ENCODE results near the gene MGMT. TPM values are rescaled to one million over a fixed set of nuclear protein-coding genes. Genes with fewer than 3 reads are reported as not detected.
A peak's percentile ranks its signal among the peaks of the same experiment; 100 is the strongest.

The MGMT gene
- total and polyA plus RNA-seq, 2 experiments from 2014 or later, result 19.3 to 21.9 TPM

DNA sequence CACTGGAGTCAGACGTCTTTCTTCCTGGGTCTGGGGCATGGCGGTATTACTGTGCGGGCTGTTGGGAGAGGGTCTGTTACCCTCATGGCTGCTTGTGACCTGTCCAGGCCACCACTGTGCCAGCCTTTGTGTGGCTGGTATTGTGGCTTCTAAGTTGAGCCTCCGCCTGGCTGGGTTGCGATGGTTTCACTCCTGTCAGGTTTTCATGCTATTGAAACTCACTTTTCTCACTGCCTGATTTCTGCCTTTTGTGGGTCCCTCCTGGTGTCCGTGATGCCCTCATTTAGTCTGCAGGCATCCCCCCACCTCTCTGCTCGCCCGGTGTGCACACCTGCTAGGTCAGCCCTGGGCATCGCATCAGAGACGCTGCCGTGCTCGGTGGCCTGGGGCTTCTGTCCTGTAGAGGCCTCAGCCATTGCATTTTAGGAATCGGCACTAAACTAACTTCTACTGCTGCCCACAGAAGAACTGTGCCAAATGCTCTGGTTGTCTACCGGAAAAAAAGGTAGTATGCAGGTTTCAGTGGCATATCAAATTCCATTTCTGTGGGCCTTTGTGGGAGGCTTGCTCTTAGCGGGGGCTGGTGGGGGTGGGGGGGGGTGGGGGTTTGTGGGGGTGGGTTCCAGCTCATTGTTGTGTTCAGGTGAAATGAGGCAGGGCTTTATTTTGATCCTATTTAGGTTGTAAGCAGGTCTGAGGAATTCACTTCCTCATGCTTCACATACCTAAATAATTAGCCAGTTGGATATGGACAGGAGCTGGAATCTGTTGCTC lies 64.3 kb downstream of the MGMT start:
- TF ChIP-seq, protein P1, sequence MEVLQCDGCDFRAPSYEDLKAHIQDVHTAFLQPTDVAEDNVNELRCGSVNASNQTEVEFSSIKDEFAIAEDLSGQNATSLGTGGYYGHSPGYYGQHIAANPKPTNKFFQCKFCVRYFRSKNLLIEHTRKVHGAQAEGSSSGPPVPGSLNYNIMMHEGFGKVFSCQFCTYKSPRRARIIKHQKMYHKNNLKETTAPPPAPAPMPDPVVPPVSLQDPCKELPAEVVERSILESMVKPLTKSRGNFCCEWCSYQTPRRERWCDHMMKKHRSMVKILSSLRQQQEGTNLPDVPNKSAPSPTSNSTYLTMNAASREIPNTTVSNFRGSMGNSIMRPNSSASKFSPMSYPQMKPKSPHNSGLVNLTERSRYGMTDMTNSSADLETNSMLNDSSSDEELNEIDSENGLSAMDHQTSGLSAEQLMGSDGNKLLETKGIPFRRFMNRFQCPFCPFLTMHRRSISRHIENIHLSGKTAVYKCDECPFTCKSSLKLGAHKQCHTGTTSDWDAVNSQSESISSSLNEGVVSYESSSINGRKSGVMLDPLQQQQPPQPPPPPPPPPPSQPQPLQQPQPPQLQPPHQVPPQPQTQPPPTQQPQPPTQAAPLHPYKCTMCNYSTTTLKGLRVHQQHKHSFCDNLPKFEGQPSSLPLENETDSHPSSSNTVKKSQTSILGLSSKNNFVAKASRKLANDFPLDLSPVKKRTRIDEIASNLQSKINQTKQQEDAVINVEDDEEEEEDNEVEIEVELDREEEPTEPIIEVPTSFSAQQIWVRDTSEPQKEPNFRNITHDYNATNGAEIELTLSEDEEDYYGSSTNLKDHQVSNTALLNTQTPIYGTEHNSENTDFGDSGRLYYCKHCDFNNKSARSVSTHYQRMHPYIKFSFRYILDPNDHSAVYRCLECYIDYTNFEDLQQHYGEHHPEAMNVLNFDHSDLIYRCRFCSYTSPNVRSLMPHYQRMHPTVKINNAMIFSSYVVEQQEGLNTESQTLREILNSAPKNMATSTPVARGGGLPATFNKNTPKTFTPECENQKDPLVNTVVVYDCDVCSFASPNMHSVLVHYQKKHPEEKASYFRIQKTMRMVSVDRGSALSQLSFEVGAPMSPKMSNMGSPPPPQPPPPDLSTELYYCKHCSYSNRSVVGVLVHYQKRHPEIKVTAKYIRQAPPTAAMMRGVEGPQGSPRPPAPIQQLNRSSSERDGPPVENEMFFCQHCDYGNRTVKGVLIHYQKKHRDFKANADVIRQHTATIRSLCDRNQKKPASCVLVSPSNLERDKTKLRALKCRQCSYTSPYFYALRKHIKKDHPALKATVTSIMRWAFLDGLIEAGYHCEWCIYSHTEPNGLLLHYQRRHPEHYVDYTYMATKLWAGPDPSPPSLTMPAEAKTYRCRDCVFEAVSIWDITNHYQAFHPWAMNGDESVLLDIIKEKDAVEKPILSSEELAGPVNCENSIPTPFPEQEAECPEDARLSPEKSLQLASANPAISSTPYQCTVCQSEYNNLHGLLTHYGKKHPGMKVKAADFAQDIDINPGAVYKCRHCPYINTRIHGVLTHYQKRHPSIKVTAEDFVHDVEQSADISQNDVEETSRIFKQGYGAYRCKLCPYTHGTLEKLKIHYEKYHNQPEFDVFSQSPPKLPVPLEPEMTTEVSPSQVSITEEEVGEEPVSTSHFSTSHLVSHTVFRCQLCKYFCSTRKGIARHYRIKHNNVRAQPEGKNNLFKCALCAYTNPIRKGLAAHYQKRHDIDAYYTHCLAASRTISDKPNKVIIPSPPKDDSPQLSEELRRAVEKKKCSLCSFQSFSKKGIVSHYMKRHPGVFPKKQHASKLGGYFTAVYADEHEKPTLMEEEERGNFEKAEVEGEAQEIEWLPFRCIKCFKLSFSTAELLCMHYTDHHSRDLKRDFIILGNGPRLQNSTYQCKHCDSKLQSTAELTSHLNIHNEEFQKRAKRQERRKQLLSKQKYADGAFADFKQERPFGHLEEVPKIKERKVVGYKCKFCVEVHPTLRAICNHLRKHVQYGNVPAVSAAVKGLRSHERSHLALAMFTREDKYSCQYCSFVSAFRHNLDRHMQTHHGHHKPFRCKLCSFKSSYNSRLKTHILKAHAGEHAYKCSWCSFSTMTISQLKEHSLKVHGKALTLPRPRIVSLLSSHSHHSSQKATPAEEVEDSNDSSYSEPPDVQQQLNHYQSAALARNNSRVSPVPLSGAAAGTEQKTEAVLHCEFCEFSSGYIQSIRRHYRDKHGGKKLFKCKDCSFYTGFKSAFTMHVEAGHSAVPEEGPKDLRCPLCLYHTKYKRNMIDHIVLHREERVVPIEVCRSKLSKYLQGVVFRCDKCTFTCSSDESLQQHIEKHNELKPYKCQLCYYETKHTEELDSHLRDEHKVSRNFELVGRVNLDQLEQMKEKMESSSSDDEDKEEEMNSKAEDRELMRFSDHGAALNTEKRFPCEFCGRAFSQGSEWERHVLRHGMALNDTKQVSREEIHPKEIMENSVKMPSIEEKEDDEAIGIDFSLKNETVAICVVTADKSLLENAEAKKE (CRISPR knock-in tag; IDR thresholded peaks at IDR 0.05), result no peak
- no peak for TF ChIP-seq NANOG (IDR thresholded peaks at IDR 0.05; ENCODE audit: borderline replicate concordance)
- TF ChIP-seq CREB1 (CRISPR knock-in tag; IDR thresholded peaks at IDR 0.05; ENCODE audit: low read depth), result no peak
- TF ChIP-seq, protein P2, sequence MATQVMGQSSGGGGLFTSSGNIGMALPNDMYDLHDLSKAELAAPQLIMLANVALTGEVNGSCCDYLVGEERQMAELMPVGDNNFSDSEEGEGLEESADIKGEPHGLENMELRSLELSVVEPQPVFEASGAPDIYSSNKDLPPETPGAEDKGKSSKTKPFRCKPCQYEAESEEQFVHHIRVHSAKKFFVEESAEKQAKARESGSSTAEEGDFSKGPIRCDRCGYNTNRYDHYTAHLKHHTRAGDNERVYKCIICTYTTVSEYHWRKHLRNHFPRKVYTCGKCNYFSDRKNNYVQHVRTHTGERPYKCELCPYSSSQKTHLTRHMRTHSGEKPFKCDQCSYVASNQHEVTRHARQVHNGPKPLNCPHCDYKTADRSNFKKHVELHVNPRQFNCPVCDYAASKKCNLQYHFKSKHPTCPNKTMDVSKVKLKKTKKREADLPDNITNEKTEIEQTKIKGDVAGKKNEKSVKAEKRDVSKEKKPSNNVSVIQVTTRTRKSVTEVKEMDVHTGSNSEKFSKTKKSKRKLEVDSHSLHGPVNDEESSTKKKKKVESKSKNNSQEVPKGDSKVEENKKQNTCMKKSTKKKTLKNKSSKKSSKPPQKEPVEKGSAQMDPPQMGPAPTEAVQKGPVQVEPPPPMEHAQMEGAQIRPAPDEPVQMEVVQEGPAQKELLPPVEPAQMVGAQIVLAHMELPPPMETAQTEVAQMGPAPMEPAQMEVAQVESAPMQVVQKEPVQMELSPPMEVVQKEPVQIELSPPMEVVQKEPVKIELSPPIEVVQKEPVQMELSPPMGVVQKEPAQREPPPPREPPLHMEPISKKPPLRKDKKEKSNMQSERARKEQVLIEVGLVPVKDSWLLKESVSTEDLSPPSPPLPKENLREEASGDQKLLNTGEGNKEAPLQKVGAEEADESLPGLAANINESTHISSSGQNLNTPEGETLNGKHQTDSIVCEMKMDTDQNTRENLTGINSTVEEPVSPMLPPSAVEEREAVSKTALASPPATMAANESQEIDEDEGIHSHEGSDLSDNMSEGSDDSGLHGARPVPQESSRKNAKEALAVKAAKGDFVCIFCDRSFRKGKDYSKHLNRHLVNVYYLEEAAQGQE (IDR thresholded peaks at IDR 0.05; ENCODE audit: unreplicated experiment), result no peak
- no peak for TF ChIP-seq ZNF114 (CRISPR knock-in tag; IDR thresholded peaks at IDR 0.05)
- TF ChIP-seq ZNF331 (CRISPR knock-in tag; IDR thresholded peaks at IDR 0.05; ENCODE audit: low read depth), result no peak
- TF ChIP-seq POLR2AphosphoS5 (IDR thresholded peaks at IDR 0.05; ENCODE audit: low read depth), result no peak
- TF ChIP-seq, protein P3, sequence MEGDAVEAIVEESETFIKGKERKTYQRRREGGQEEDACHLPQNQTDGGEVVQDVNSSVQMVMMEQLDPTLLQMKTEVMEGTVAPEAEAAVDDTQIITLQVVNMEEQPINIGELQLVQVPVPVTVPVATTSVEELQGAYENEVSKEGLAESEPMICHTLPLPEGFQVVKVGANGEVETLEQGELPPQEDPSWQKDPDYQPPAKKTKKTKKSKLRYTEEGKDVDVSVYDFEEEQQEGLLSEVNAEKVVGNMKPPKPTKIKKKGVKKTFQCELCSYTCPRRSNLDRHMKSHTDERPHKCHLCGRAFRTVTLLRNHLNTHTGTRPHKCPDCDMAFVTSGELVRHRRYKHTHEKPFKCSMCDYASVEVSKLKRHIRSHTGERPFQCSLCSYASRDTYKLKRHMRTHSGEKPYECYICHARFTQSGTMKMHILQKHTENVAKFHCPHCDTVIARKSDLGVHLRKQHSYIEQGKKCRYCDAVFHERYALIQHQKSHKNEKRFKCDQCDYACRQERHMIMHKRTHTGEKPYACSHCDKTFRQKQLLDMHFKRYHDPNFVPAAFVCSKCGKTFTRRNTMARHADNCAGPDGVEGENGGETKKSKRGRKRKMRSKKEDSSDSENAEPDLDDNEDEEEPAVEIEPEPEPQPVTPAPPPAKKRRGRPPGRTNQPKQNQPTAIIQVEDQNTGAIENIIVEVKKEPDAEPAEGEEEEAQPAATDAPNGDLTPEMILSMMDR (conservative IDR thresholded peaks at IDR 0.05; ENCODE audit: low read depth in 2 of 2), result no peak
- TF ChIP-seq EZH2phosphoT487 (IDR thresholded peaks at IDR 0.05; ENCODE audit: unreplicated experiment), result no peak
- TF ChIP-seq, protein P4, sequence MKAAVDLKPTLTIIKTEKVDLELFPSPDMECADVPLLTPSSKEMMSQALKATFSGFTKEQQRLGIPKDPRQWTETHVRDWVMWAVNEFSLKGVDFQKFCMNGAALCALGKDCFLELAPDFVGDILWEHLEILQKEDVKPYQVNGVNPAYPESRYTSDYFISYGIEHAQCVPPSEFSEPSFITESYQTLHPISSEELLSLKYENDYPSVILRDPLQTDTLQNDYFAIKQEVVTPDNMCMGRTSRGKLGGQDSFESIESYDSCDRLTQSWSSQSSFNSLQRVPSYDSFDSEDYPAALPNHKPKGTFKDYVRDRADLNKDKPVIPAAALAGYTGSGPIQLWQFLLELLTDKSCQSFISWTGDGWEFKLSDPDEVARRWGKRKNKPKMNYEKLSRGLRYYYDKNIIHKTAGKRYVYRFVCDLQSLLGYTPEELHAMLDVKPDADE (IDR thresholded peaks at IDR 0.05), result no peak
- TF ChIP-seq STAT1 (IDR thresholded peaks at IDR 0.05; ENCODE audit: unreplicated experiment), result no peak
- no peak for TF ChIP-seq JUNB (IDR thresholded peaks at IDR 0.05; ENCODE audit: unreplicated experiment)
- no peak for TF ChIP-seq EZH2 (IDR thresholded peaks at IDR 0.05; ENCODE audit: low read depth, unreplicated experiment)
- no peaks in the 10 kb centered on the region for H3F3A ChIP-seq (replicated peaks; ENCODE audit: low read depth)
- H3K79me2 ChIP-seq (replicated peaks; ENCODE audit: insufficient read depth), result no peaks in the 10 kb centered on the region
- H2AFZ ChIP-seq, result no peak overlapping the region
- Mint-ChIP-seq H3K27ac (peak overlapping the region; percentile 85; the same call in 1 of the 2 replicates), H3K36me3 (ENCODE audit: low read depth) (peaks cover 6% of the 10 kb centered on the region; the same call in 2 of the 3 replicates), H3K9me3 (no peaks in the 10 kb centered on the region), H3K27me3 (ENCODE audit: insufficient read depth, low read depth, poor library complexity) (peaks cover 2% of the 10 kb centered on the region), H3K4me3 (no peak overlapping the region), H3K4me1 (peaks cover 22% of the 10 kb centered on the region)
- H3K27ac ChIP-seq (ENCODE audit: low read depth), result peak overlapping the region; percentile 88
- H3K4me2 ChIP-seq, result peak overlapping the region; percentile 55; the same call in 1 of the 2 replicates
- H3K27me3 ChIP-seq (ENCODE audit: insufficient read depth), result no peaks in the 10 kb centered on the region
- no peaks in the 10 kb centered on the region for H4K20me1 ChIP-seq (replicated peaks; ENCODE audit: insufficient read depth)
- DNase-seq (ENCODE audit: low spot score), result peak; percentile 73
- H3K4me1 ChIP-seq (ENCODE audit: insufficient read depth), result peaks cover 4% of the 10 kb centered on the region; the same call in 1 of the 2 replicates
- ATAC-seq, result peak; percentile 79
- H3K9me2 ChIP-seq (ENCODE audit: insufficient read depth), result 0 out of 2 replicates have a peak, but pooled peaks cover 8% of the 10 kb centered on the region
- H3K4me3 ChIP-seq, result no peak overlapping the region
- H3K36me3 ChIP-seq (ENCODE audit: insufficient read depth), result no peaks in the 10 kb centered on the region
